Upper lobe of left lung (tissue), 6 donors: Measurements from ENCODE around the gene DDX31. TPM values are rescaled to one million over a fixed set of nuclear protein-coding genes. Genes with fewer than 3 reads are reported as not detected.

ENCODE experiments used
- ATAC-seq, 2 donors: fragments of 200-7000 bp; cut with Tn5 transposase; one replicate each; pipeline ENCODE4 v1.9.1; 2022; ENCODE audit warnings: mild to moderate bottlenecking in 2 of 2, moderate library complexity in 2 of 2; ENCODE audit not compliant: low FRiP score in 2 of 2
- DNase-seq, 2 donors: peaks; one replicate each; pipeline ENCODE4 v3.0.0-alpha.2; 2019 to 2020
- H3K27ac ChIP-seq, 4 donors: fragments of 200-600 bp; sonication (generic); one replicate each; pipeline ENCODE4 v1.5.1; 2016 to 2019
- H3K27me3 ChIP-seq, 4 donors: fragments of 200-600 bp; sonication (generic); one replicate each; pipeline ENCODE4 v1.5.1; 2017 to 2019
- H3K36me3 ChIP-seq, 4 donors: fragments of 200-600 bp; sonication (generic); one replicate each; pipeline ENCODE4 v1.5.1; 2016 to 2019
- H3K4me1 ChIP-seq, 4 donors: fragments of 200-600 bp; sonication (generic); one replicate each; pipeline ENCODE4 v1.5.1; 2018 to 2019
- H3K4me3 ChIP-seq, 4 donors: fragments of 200-600 bp; sonication (generic); one replicate each; pipeline ENCODE4 v1.5.1; 2017 to 2019; ENCODE audit warnings: mild to moderate bottlenecking in 2 of 4, moderate library complexity in 1 of 4
- H3K9me3 ChIP-seq, 4 donors: fragments of 200-600 bp; sonication (generic); one replicate each; pipeline ENCODE4 v1.5.1; 2018 to 2019
- EP300 ChIP-seq, 4 donors: sonication (generic); formaldehyde crosslinking; IDR thresholded peaks; one replicate each; pipeline ENCODE4 v1.5.1; 2017; ENCODE audit warnings: antibody characterized with exemption in 4 of 4, control low read depth in 2 of 4
- POLR2A ChIP-seq, 4 donors: fragments of 450-650 bp; IDR thresholded peaks; one replicate each; pipeline ENCODE4 v1.5.1; 2016 to 2017; ENCODE audit warnings: antibody characterized with exemption in 4 of 4, mild to moderate bottlenecking in 2 of 4
- POLR2AphosphoS5 ChIP-seq, 2 donors: sonication (generic); formaldehyde crosslinking; IDR thresholded peaks; one replicate each; pipeline ENCODE4 v1.5.1; 2017; ENCODE audit warnings: antibody characterized with exemption in 2 of 2
- WGBS, 2 donors: methylation state at CpG; one replicate each; pipeline ENCODE4 v1.1.5; 2017 to 2018; 5-methylcytosine and 5-hydroxymethylcytosine counted together
- total RNA-seq, 6 donors: library from RNA; depleted of rRNA in 4 of 6; stranded (reverse); fragments of >200 nt in 4 of 6; gene quantifications; one replicate each; pipeline versions ENCODE4 v1.1.0 to v1.2.1, GENCODE V29; 2016 to 2021
- TF ChIP-seq, protein P1 (sequence below), 6 experiments: fragments of 450-650 bp in 4 of 6; fragments of 200-600 bp in 2 of 6; sonication (generic) in 2 of 6; IDR thresholded peaks; one replicate each; pipeline ENCODE4 v1.5.1; 2016 to 2019; ENCODE audit warnings: antibody characterized with exemption in 6 of 6
- donor health status: DM: no; HTN: no; CAD: no; lungs with moderate emphysema.
- donor health status: DM: no; HTN: yes; CAD: no; lungs with severe emphysema.

Gene DDX31
- total RNA-seq, 6 donors from 2014 or later, result 13.5 to 22.1 (median 18.8) TPM

DNA sequence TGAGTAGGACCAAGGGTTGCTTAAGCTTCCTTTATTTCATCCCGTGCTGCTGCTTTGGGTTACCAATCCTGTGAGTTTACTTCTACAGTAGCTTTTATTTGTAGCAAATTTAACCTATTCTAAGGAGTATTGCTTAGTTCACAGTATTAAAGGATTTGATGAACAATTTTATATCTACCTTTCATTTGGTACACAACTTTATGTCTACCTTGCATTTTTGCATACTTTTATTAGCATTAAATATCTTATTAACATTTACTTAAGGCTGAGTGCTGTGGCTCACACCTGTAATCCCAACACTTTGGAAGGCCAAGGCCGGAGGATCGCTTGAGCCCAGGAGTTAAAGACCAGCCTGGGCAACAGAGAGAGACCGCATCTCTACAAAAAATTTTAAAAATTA, 4.7 kb upstream of the DDX31 start:
- WGBS, 2 donors, result 88 to 93% methylated on average over 4 of the region's 4 CpGs

DNA sequence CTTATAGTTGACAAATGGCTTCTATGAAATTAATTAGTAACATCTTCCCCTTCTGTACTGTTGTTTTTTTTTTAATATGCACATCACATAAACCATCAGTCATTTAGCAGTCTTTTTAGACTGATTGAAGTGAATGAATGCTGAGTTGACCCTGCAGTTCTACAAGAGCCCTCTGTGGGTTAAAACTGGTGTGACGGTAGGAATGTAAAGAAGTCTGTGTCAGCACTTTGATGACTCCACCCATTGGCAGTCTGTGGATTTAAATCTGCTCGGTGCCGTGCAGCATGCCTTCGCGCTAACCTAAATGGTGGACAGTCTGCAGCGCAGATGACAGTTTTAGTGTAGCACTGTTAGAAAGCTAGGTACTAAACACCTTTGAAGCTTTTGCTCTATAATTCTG, 3.6 kb upstream of the DDX31 start:
- WGBS, 2 donors, result 38 to 42% methylated on average over 6 of the region's 6 CpGs
- no peaks in the 10 kb centered on the region for H3K27me3 ChIP-seq
- peaks cover 0 to 7% (median 5%) of the 10 kb centered on the region in 4 donors for H3K36me3 ChIP-seq
- TF ChIP-seq POLR2AphosphoS5 (IDR thresholded peaks at IDR 0.05) (no peak), EP300 (IDR thresholded peaks at IDR 0.05) (no peak)
- ATAC-seq (no peak), DNase-seq (no peak)
- no peaks in the 10 kb centered on the region for H3K9me3 ChIP-seq
- H3K4me3 ChIP-seq, result no peak overlapping the region
- no peak overlapping the region for H3K27ac ChIP-seq
- peaks cover 21 to 43% (median 36%) of the 10 kb centered on the region in 4 donors for H3K4me1 ChIP-seq

More for the DNA sequence above, 4.7 kb upstream of the DDX31 start:
- Histone ChIP-seq H3K9me3 (no peaks in the 10 kb centered on the region), H3K4me3 (no peak overlapping the region), H3K36me3 (peaks cover 10 to 18% (median 16%) of the 10 kb centered on the region in 4 donors), H3K27me3 (no peaks in the 10 kb centered on the region), H3K4me1 (peaks cover 15 to 33% (median 29%) of the 10 kb centered on the region in 4 donors), H3K27ac (no peak overlapping the region)
- TF ChIP-seq EP300 (IDR thresholded peaks at IDR 0.05), result no peak
- TF ChIP-seq, protein P1, sequence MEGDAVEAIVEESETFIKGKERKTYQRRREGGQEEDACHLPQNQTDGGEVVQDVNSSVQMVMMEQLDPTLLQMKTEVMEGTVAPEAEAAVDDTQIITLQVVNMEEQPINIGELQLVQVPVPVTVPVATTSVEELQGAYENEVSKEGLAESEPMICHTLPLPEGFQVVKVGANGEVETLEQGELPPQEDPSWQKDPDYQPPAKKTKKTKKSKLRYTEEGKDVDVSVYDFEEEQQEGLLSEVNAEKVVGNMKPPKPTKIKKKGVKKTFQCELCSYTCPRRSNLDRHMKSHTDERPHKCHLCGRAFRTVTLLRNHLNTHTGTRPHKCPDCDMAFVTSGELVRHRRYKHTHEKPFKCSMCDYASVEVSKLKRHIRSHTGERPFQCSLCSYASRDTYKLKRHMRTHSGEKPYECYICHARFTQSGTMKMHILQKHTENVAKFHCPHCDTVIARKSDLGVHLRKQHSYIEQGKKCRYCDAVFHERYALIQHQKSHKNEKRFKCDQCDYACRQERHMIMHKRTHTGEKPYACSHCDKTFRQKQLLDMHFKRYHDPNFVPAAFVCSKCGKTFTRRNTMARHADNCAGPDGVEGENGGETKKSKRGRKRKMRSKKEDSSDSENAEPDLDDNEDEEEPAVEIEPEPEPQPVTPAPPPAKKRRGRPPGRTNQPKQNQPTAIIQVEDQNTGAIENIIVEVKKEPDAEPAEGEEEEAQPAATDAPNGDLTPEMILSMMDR (IDR thresholded peaks at IDR 0.05), result no peak
- TF ChIP-seq POLR2AphosphoS5 (IDR thresholded peaks at IDR 0.05), result no peak
- TF ChIP-seq POLR2A (IDR thresholded peaks at IDR 0.05), result no peak
- DNase-seq, result no peak
- no peak for ATAC-seq

DNA sequence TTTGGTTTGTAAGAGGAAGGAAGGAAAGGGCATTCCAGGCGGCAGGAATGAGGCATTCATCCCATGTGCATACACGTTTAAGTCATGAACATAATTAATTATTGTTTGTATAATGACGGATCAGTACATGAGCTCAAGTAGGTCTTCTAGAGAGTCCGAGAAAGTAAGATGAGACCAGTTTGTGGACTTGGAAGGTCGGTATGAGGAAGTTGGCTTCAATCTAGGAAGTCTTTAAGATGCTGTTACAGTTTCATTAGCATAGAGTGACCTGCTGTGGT, 2.6 kb upstream of the DDX31 start:
- WGBS, 2 donors, result 15 to 28% methylated on average over 5 of the region's 5 CpGs
- Histone ChIP-seq H3K27ac (no peak overlapping the region), H3K4me3 (no peak overlapping the region), H3K27me3 (no peaks in the 10 kb centered on the region), H3K36me3 (no peaks in the 10 kb centered on the region), H3K4me1 (peaks cover 21 to 43% (median 36%) of the 10 kb centered on the region in 4 donors), H3K9me3 (no peaks in the 10 kb centered on the region)
- no peak for ATAC-seq
- no peak for TF ChIP-seq POLR2AphosphoS5 (IDR thresholded peaks at IDR 0.05)
- TF ChIP-seq, protein P1 (IDR thresholded peaks at IDR 0.05), result peak in 1 of 6 experiments; percentile 53
- no peak for DNase-seq

DNA sequence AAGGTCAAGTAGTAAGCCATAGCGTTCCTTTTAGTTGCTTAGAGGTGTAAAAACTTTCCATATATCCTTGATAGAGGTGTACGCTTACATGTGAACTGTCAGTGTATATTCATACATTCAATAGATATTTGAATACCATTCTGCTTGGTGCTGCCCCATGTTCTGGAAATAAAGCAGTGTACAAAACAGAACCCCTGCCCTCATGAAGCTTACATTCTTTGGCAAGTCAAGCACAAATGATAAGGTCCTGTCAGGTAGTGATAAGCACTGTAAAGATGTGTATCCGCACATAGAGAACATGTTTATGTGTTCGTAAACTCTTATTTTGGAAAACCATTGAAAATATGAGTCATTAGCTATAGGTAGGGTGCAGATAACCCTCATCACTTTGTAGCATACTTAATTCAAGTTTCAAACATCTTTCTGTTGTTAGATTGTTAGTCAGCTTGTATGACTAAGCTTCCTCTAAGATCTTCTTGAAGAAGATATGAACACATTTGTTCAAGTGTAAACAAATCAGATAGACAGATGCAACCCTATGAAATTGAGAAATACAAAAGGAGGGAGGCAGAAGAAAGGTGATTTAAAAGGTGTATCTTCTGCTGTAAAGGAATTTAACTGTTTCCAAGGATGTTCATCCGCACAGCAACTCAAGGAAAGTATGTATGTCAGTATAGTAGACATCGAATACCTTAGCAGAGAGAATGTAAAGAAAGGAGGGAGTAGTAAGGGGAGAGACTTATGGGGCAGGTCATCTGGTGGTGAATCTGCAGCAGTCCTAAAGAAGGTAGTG, 2.0 kb upstream of the DDX31 start:
- H3K9me3 ChIP-seq, result no peaks in the 10 kb centered on the region
- no peak for DNase-seq
- 88 to 89% methylated on average over 6 of the region's 6 CpGs for WGBS, 2 donors
- H3K27me3 ChIP-seq, result no peaks in the 10 kb centered on the region
- no peak overlapping the region for H3K27ac ChIP-seq
- H3K4me3 ChIP-seq, result peak overlapping the region in 3 of 4 donors; percentile 87 to 100 (median 99)
- ATAC-seq, result no peak
- no peak for TF ChIP-seq POLR2A (IDR thresholded peaks at IDR 0.05)
- H3K36me3 ChIP-seq, result no peaks in the 10 kb centered on the region
- peaks cover 21 to 43% (median 36%) of the 10 kb centered on the region in 4 donors for H3K4me1 ChIP-seq

DNA sequence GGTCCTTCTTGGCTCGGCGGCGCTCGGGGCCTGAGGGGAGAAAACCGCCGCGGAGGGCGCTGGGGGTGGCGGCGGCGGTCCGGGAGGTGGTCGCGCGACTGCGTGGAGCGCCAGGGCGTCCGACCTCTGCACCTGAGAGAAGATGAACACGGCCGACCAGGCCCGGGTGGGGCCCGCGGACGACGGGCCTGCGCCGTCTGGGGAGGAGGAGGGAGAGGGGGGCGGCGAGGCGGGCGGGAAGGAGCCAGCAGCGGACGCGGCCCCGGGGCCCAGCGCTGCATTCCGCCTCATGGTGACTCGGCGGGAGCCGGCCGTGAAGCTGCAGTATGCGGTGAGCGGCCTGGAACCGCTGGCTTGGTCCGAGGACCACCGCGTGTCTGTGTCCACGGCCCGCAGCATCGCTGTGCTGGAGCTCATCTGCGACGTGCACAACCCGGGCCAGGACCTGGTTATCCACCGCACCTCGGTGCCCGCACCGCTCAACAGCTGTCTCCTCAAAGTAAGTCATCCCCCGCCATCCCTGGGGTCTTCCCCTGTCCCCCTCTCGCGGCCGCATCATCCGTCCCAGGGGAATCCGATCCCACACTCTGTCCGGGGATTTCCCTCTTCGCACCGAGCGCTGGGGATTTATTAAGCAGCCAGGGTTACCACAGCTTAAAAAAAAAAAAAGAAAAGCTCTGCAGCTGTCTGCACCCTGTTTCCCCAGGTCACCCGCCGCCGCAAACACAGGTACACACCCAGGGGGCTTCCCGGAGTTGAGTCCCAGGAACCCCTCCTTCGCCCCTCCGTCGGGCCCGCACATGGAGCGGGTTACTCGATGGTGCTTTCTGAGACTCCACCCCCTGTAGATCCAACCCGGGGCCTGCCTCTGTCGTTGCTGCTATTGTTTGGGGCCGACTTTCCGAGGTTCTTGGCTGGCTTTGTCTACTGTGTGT, 941 bp upstream of the DDX31 start, which contains the start of gene GTF3C4:
TSS of gene GTF3C4 (plus strand) at position 8 of the 935 bp plus-strand sequence. CDS start at position 143, 135 bp downstream.
- WGBS, 2 donors, result 0% methylated on average over 27 to 51 of the region's 82 CpGs
- H3K4me3 ChIP-seq, result peak within 1 kb of the TSS; percentile 87 to 100 (median 100)
- peaks cover 21 to 43% (median 36%) of the 10 kb centered on the region in 4 donors for H3K4me1 ChIP-seq
- DNase-seq (peak; percentile 33 to 96), ATAC-seq (peak; percentile 24 to 72)
- TF ChIP-seq POLR2A (IDR thresholded peaks at IDR 0.05) (no peak), POLR2AphosphoS5 (IDR thresholded peaks at IDR 0.05) (peak; percentile 15 to 71)
- H3K27me3 ChIP-seq, result no peaks in the 10 kb centered on the region
- no peaks in the 10 kb centered on the region for H3K36me3 ChIP-seq
- H3K27ac ChIP-seq, result peak within 1 kb of the TSS; percentile 96 to 99 (median 98)
- H3K9me3 ChIP-seq, result no peaks in the 10 kb centered on the region

DNA sequence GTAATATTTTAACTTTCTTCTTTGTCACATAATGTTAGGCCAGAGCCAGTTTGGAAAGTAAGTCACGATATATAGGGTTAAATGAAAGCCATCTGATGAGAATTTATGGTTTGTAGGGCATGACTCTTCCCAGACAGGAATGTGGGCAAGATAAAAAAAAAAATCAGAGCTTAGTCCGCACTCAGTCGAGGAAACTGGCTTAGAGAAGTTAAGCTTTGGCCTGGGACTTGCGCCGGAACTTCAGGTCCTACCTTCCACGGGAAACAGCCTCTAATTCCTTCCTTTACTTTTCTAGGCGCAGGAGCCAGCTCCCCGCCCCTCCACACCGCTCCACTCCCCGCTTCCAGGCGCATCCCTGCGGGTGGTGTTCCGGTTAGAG, 475 bp downstream of the DDX31 start:
- Histone ChIP-seq H3K9me3 (no peaks in the 10 kb centered on the region), H3K27ac (peak overlapping the region; percentile 96 to 99 (median 98)), H3K4me1 (peaks cover 21 to 43% (median 36%) of the 10 kb centered on the region in 4 donors), H3K27me3 (no peaks in the 10 kb centered on the region), H3K36me3 (no peaks in the 10 kb centered on the region), H3K4me3 (peak overlapping the region; percentile 87 to 100 (median 100))
- DNase-seq (no peak), ATAC-seq (peak in 1 of 2 donors; percentile 67)
- TF ChIP-seq POLR2AphosphoS5 (IDR thresholded peaks at IDR 0.05) (no peak), EP300 (IDR thresholded peaks at IDR 0.05) (no peak), POLR2A (IDR thresholded peaks at IDR 0.05) (no peak)
- TF ChIP-seq, protein P1 (IDR thresholded peaks at IDR 0.05), result no peak
- WGBS, 2 donors, result 0 to 1% methylated on average over 13 of the region's 13 CpGs
